Measurements from ENCODE around the gene SMPDL3A.

SMPDL3A gene

DNA sequence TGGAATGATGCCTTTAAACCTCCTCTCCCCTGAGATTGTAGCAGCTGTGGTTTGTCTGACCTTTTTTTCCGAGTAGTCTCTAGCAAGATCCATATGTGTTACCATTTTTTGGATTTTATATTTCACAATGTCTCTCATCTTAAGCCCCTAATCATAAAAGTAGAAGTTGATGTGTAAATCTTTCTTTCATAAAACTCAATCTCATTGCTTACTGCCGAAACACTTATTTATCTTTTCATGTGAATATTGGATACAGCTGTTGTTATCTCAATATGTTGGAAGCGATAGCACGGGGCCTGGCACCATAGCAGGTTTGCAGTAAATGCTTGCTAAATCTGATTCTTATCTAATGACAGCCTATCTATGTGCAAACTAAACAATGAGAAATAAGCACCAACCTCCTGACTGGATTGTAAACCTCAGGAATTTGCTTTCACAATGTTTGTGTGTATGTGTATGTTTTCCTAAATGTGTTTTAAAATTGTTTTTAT is 14.2 kb downstream of the SMPDL3A start:
- DNase-seq (ENCODE audit: low read depth, low spot score), result no peak
- Histone ChIP-seq H3K36me3 (ENCODE audit: insufficient read depth, low read length) (no peaks in the 10 kb centered on the region), H3K4me3 (no peak overlapping the region), H3K9ac (ENCODE audit: insufficient read length) (no peak overlapping the region), H3K9me3 (ENCODE audit: low read depth, low read length) (no peaks in the 10 kb centered on the region), H3K27ac (peak overlapping the region; percentile 59; the same call in 1 of the 2 replicates)
- TF ChIP-seq FOXP2 (optimal IDR thresholded peaks at IDR 0.05; ENCODE audit: control extremely low read depth, extremely low read length, insufficient read depth) (peak; percentile 51), POLR2AphosphoS5 (IDR thresholded peaks at IDR 0.05; ENCODE audit: borderline replicate concordance, low read depth, low read length) (no peak)

DNA sequence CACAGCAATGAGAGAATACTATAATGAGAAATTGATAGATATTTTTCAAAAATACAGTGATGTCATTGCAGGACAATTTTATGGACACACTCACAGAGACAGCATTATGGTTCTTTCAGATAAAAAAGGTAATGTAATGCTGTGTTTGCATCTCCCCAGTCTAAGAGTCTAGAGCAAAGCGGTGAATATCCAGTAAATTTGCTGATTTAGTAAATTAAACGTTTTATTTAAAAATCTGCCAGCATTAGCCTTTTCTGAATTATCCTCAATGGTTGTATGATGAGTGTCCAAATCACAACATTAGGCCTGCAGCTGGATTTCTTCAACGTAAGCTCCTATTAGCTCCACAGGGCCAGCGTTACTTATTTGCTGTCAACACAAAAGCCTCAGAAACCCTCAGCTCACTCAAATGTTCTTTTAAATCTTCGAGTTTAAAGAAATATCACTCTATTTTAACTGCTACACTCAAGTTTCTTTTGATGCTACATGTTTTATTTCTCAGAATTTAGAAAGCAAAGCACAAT is 16.0 kb downstream of the SMPDL3A start:
- DNase-seq (ENCODE audit: low read depth, low spot score), result no peak
- no peak for TF ChIP-seq FOXP2 (optimal IDR thresholded peaks at IDR 0.05; ENCODE audit: control extremely low read depth, extremely low read length, insufficient read depth)
- no peak for TF ChIP-seq POLR2AphosphoS5 (IDR thresholded peaks at IDR 0.05; ENCODE audit: borderline replicate concordance, low read depth, low read length)
- TF ChIP-seq EZH2 (IDR thresholded peaks at IDR 0.05), result no peak
- Histone ChIP-seq H3K9me3 (ENCODE audit: low read depth, low read length) (no peaks in the 10 kb centered on the region), H3K9ac (ENCODE audit: insufficient read length) (no peak overlapping the region), H3K36me3 (ENCODE audit: insufficient read depth, low read length) (no peaks in the 10 kb centered on the region), H3K27ac (peak overlapping the region; percentile 72), H3K4me3 (no peak overlapping the region)

DNA sequence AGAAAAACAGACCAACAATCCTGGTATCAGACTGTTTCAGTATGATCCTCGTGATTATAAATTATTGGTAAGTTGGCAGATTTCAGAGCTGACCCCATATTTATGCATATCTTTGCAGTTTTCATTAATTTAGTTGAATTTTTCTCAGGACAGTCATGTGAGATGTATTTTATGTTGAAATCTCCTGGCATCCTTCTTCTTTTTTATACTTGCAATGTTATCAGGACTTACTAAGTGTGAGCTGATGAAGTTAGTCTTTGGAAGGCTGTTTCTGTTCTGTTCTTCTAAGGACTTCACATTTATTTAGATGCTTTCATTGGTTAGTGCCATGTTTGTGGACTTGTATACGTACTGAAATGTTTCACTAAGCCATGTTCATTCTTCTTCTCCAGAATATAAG is 17.2 kb downstream of the SMPDL3A start:
- DNase-seq (ENCODE audit: low read depth, low spot score), result no peak
- Histone ChIP-seq H3K9ac (ENCODE audit: insufficient read length) (no peak overlapping the region), H3K9me3 (ENCODE audit: low read depth, low read length) (no peaks in the 10 kb centered on the region), H3K36me3 (ENCODE audit: insufficient read depth, low read length) (peaks cover 7% of the 10 kb centered on the region; the same call in 1 of the 2 replicates), H3K4me3 (no peak overlapping the region), H3K27ac (peak overlapping the region; percentile 72)
- TF ChIP-seq FOXP2 (optimal IDR thresholded peaks at IDR 0.05; ENCODE audit: control extremely low read depth, extremely low read length, insufficient read depth), result no peak
- TF ChIP-seq POLR2AphosphoS5 (IDR thresholded peaks at IDR 0.05; ENCODE audit: borderline replicate concordance, low read depth, low read length), result no peak
- no peak for TF ChIP-seq EZH2 (IDR thresholded peaks at IDR 0.05)

DNA sequence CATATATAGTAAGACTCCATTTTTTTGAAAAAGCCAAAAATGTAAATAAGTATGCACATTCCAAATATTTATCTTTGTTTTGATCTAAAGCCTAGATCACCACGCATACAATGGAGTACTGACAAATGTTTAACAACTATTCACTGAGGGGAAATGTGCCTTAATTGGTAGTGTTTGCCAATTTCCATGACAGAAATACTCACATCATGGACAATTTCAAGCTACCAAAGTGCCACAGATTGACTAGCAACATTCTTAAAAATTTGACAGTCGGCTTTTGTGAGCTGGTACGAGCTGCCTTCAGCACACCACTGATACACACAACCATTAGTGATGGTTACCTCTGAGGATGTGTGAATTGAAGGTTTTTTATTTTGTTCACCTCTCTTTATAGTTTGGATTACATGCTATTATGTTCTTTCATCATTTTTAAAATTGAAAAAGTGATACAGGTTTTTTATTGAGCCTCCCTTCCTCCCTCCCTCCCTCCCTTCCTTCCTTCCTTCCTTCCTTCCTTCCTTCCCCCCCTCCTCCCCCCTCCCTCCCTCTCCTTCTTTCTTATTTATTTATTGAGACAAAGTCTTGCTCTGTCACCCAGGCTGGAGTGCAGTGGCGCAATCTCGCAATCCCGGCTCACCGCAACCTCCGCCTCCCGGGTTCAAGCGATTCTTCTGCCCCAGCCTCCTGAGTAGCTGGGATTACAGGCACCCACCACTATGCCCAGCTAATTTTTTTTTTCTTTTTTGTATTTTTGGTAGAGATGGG is 19.2 kb downstream of the SMPDL3A start:
- H3K9ac ChIP-seq (ENCODE audit: insufficient read length), result no peak overlapping the region
- no peak for DNase-seq (ENCODE audit: low read depth, low spot score)
- H3K9me3 ChIP-seq (ENCODE audit: low read depth, low read length), result no peaks in the 10 kb centered on the region
- peaks cover 7% of the 10 kb centered on the region; the same call in 1 of the 2 replicates for H3K36me3 ChIP-seq (ENCODE audit: insufficient read depth, low read length)
- peak overlapping the region; percentile 28 for H3K4me3 ChIP-seq
- peak overlapping the region; percentile 89 for H3K27ac ChIP-seq
- no peak for TF ChIP-seq POLR2AphosphoS5 (IDR thresholded peaks at IDR 0.05; ENCODE audit: borderline replicate concordance, low read depth, low read length)
- TF ChIP-seq EZH2 (IDR thresholded peaks at IDR 0.05), result no peak

DNA sequence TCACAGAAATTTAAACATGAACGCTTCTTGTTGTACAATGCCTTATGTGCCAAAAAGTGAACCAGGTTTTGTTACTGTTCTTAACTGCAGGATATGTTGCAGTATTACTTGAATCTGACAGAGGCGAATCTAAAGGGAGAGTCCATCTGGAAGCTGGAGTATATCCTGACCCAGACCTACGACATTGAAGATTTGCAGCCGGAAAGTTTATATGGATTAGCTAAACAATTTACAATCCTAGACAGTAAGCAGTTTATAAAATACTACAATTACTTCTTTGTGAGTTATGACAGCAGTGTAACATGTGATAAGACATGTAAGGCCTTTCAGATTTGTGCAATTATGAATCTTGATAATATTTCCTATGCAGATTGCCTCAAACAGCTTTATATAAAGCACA is 19.9 kb downstream of the SMPDL3A start:
- Histone ChIP-seq H3K9ac (ENCODE audit: insufficient read length) (no peak overlapping the region), H3K4me3 (peak overlapping the region; percentile 14; the same call in 1 of the 2 replicates), H3K27ac (peak overlapping the region; percentile 89), H3K9me3 (ENCODE audit: low read depth, low read length) (no peaks in the 10 kb centered on the region), H3K36me3 (ENCODE audit: insufficient read depth, low read length) (peaks cover 7% of the 10 kb centered on the region; the same call in 1 of the 2 replicates)
- no peak for DNase-seq (ENCODE audit: low read depth, low spot score)
- TF ChIP-seq POLR2AphosphoS5 (IDR thresholded peaks at IDR 0.05; ENCODE audit: borderline replicate concordance, low read depth, low read length), result no peak; the same call in 1 of the 2 replicates
- no peak for TF ChIP-seq FOXP2 (optimal IDR thresholded peaks at IDR 0.05; ENCODE audit: control extremely low read depth, extremely low read length, insufficient read depth)
- no peak for TF ChIP-seq EZH2 (IDR thresholded peaks at IDR 0.05)

DNA sequence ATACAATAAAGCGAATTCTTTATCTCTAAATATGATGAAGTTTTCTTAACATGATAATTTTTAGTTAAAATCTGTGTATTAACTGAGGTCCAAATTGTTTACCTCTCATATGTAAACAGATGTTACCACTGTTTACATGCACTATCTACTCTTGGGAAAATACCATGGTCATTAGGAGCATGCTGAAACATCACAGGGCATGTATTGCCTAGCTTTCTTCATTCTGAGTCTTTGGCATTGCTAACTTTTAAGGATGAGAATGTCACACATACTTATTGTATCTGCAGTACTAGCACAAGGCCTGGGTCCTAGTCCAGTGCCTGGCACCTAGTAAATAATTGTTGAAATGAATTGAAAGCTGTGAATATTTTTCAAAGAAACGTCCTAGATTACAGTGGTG is 20.6 kb downstream of the SMPDL3A start:
- TF ChIP-seq FOXP2 (optimal IDR thresholded peaks at IDR 0.05; ENCODE audit: control extremely low read depth, extremely low read length, insufficient read depth) (no peak), POLR2AphosphoS5 (IDR thresholded peaks at IDR 0.05; ENCODE audit: borderline replicate concordance, low read depth, low read length) (no peak), EZH2 (IDR thresholded peaks at IDR 0.05) (no peak)
- H3K27ac ChIP-seq, result peak overlapping the region; percentile 11; the same call in 1 of the 2 replicates

DNA sequence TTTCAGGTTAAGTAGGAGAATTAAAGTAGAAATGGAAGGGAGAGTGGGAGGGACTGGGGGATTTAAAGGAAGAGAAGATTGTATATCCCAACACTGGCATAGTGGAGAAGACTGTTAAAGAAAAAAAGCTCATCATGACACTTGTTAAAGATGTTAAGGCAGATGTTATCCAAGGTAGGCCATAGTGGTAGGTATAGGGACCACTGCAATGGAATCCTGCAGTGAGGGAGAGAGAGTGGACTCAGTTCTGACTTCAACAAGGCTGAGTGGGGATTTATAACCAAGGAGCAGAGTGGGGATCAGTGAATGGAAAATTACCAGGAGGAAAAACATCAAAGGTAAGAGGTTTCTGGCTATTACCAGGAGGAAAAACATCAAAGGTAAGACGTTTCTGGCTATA is 21.1 kb downstream of the SMPDL3A start:
- H3K27ac ChIP-seq, result peak overlapping the region; percentile 11; the same call in 1 of the 2 replicates

More for the DNA sequence above, 20.6 kb downstream of the SMPDL3A start:
- Histone ChIP-seq H3K9ac (ENCODE audit: insufficient read length) (no peak overlapping the region), H3K36me3 (ENCODE audit: insufficient read depth, low read length) (peaks cover 7% of the 10 kb centered on the region; the same call in 1 of the 2 replicates), H3K9me3 (ENCODE audit: low read depth, low read length) (no peaks in the 10 kb centered on the region; the same call in 1 of the 2 replicates), H3K4me3 (no peak overlapping the region)
- DNase-seq (ENCODE audit: low read depth, low spot score), result no peak

DNA sequence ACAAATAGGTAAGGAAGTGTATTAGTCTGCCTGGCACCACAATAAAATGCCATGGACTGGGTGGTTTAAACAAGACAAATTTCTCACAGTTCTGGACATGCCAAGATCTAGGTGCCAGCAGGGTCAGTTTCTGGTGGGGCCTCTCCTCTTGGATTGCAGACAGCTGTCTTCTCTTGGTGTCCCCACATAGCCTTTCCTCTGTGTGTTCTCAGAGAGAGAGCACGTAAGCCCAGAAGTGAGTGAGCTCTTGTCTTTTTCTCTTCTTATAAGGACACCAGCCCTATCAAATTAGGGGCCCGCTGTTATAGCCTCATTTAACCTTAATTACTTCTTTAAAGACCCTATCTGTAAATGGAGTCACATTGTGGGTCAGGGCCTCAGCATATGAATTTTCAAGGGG is 28.3 kb downstream of the SMPDL3A start:
- DNase-seq (ENCODE audit: low read depth, low spot score), result no peak
- Histone ChIP-seq H3K36me3 (ENCODE audit: insufficient read depth, low read length) (no peaks in the 10 kb centered on the region), H3K9me3 (ENCODE audit: low read depth, low read length) (no peaks in the 10 kb centered on the region; the same call in 1 of the 2 replicates), H3K4me3 (no peak overlapping the region), H3K9ac (ENCODE audit: insufficient read length) (no peak overlapping the region), H3K27ac (no peak overlapping the region)
- TF ChIP-seq FOXP2 (optimal IDR thresholded peaks at IDR 0.05; ENCODE audit: control extremely low read depth, extremely low read length, insufficient read depth) (no peak), EZH2 (IDR thresholded peaks at IDR 0.05) (no peak), POLR2AphosphoS5 (IDR thresholded peaks at IDR 0.05; ENCODE audit: borderline replicate concordance, low read depth, low read length) (no peak)

More for the DNA sequence above, 21.1 kb downstream of the SMPDL3A start:
- Histone ChIP-seq H3K9ac (ENCODE audit: insufficient read length) (no peak overlapping the region), H3K4me3 (no peak overlapping the region), H3K36me3 (ENCODE audit: insufficient read depth, low read length) (peaks cover 7% of the 10 kb centered on the region; the same call in 1 of the 2 replicates), H3K9me3 (ENCODE audit: low read depth, low read length) (no peaks in the 10 kb centered on the region; the same call in 1 of the 2 replicates)
- TF ChIP-seq EZH2 (IDR thresholded peaks at IDR 0.05) (no peak), FOXP2 (optimal IDR thresholded peaks at IDR 0.05; ENCODE audit: control extremely low read depth, extremely low read length, insufficient read depth) (no peak), POLR2AphosphoS5 (IDR thresholded peaks at IDR 0.05; ENCODE audit: borderline replicate concordance, low read depth, low read length) (no peak)
- no peak for DNase-seq (ENCODE audit: low read depth, low spot score)

Measured in SK-N-MC (cell line).